ENCODE data around the gene RNF152.

RNF152 gene

DNA sequence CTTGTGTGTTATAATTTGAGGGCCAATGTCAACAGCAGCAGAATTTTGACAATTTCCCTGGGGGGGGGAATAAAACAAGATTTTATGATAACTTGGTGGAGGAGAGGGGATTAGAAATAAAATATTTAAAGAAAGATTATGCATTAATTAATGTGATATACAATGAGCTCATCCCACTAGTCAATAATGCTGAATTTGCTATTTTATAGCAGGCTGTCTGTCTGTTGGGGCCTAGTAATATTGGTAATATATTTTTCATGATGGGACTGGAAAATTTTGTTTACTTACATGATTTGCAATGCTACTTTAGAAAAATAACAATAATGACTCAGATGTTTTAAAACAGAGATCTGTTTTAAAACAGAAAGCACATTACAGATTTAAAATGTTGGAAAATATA lies 118.0 kb downstream of the RNF152 start:
- Histone ChIP-seq H3K27me3 (ENCODE audit: control insufficient read depth, low read length) (no peaks in the 10 kb centered on the region), H3K4me2 (ENCODE audit: low read length) (no peak overlapping the region), H3K36me3 (ENCODE audit: control insufficient read depth, low read length) (no peaks in the 10 kb centered on the region), H3K27ac (ENCODE audit: low read depth, low read length) (no peak overlapping the region), H3K4me1 (ENCODE audit: control insufficient read depth, low read length) (no peaks in the 10 kb centered on the region), H4K20me1 (ENCODE audit: control insufficient read depth, insufficient read depth, low read depth, low read length) (no peaks in the 10 kb centered on the region), H3K9me2 (replicated peaks; ENCODE audit: control insufficient read depth, low read length) (no peaks in the 10 kb centered on the region), H3K9me3 (ENCODE audit: control insufficient read depth, insufficient read depth, low read length) (no peaks in the 10 kb centered on the region), H3F3A (ENCODE audit: control insufficient read depth, insufficient read depth) (no peaks in the 10 kb centered on the region), H3K79me2 (ENCODE audit: control insufficient read depth, low read length) (no peaks in the 10 kb centered on the region), H3K4me3 (ENCODE audit: low read length) (no peak overlapping the region)
- no peak for TF ChIP-seq EZH2phosphoT487 (IDR thresholded peaks at IDR 0.05; ENCODE audit: borderline replicate concordance, low read length)
- TF ChIP-seq, protein P1, sequence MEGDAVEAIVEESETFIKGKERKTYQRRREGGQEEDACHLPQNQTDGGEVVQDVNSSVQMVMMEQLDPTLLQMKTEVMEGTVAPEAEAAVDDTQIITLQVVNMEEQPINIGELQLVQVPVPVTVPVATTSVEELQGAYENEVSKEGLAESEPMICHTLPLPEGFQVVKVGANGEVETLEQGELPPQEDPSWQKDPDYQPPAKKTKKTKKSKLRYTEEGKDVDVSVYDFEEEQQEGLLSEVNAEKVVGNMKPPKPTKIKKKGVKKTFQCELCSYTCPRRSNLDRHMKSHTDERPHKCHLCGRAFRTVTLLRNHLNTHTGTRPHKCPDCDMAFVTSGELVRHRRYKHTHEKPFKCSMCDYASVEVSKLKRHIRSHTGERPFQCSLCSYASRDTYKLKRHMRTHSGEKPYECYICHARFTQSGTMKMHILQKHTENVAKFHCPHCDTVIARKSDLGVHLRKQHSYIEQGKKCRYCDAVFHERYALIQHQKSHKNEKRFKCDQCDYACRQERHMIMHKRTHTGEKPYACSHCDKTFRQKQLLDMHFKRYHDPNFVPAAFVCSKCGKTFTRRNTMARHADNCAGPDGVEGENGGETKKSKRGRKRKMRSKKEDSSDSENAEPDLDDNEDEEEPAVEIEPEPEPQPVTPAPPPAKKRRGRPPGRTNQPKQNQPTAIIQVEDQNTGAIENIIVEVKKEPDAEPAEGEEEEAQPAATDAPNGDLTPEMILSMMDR (IDR thresholded peaks at IDR 0.05; ENCODE audit: low read depth, low read length, poor library complexity, severe bottlenecking) = no peak

DNA sequence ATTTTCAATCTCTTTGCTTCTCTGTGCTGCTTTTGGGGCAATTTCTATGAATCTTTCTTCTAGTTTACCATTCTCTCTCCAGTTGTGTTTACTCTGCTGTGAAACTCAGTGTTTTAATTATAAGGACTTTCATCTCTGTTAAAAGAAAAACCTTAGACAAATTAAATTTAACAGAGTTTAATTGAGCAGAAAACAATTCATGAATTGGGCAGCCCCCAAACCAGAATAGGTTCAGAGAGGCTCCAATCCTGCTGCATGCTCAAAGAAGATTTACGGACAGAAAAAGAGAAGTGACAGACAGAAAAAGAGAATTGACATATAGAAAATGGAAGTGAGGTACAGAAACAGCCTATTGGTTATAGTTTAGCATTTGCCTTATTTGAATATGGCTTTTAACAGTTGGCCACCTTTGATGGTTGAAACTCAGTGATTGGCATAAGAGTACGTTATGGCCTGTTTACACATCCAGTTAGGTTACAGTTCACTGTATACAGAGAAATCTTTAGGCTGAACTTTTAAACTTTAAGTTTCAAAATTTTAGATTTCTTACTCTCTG lies 120.4 kb downstream of the RNF152 start:
- Histone ChIP-seq H3K4me3 (ENCODE audit: low read length) (no peak overlapping the region), H3K27ac (ENCODE audit: low read depth, low read length) (no peak overlapping the region), H3K27me3 (ENCODE audit: control insufficient read depth, low read length) (no peaks in the 10 kb centered on the region), H4K20me1 (ENCODE audit: control insufficient read depth, insufficient read depth, low read depth, low read length) (no peaks in the 10 kb centered on the region), H3K9me3 (ENCODE audit: control insufficient read depth, insufficient read depth, low read length) (no peaks in the 10 kb centered on the region), H3K79me2 (ENCODE audit: control insufficient read depth, low read length) (no peaks in the 10 kb centered on the region), H3K9me2 (replicated peaks; ENCODE audit: control insufficient read depth, low read length) (no peaks in the 10 kb centered on the region), H3K4me1 (ENCODE audit: control insufficient read depth, low read length) (no peaks in the 10 kb centered on the region), H3K4me2 (ENCODE audit: low read length) (no peak overlapping the region), H3K36me3 (ENCODE audit: control insufficient read depth, low read length) (no peaks in the 10 kb centered on the region), H3F3A (ENCODE audit: control insufficient read depth, insufficient read depth) (no peaks in the 10 kb centered on the region)
- TF ChIP-seq, protein P1 (IDR thresholded peaks at IDR 0.05; ENCODE audit: low read depth, low read length, poor library complexity, severe bottlenecking) = no peak
- no peak for TF ChIP-seq EZH2phosphoT487 (IDR thresholded peaks at IDR 0.05; ENCODE audit: borderline replicate concordance, low read length)

DNA sequence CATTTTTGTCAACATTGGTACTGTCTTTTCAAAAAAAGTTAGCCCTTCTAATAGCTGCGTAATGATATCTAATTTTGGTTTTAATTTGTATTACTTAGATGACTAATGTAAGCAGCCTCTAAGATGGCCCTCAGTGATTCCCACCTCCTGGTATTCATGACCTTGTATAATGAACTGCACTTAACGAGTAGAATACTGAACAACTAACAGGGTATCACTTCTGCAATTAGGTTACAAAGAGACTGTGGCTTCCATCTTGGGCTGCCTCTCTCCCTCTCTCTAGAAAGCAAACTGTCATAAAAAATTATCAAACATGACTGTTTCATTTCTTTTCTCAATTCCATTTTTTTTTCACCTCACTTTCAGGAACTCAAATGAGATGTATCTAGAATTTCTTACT lies 120.9 kb downstream of the RNF152 start:
- Histone ChIP-seq H3K36me3 (ENCODE audit: control insufficient read depth, low read length) (no peaks in the 10 kb centered on the region), H3K9me3 (ENCODE audit: control insufficient read depth, insufficient read depth, low read length) (no peaks in the 10 kb centered on the region), H4K20me1 (ENCODE audit: control insufficient read depth, insufficient read depth, low read depth, low read length) (no peaks in the 10 kb centered on the region), H3K27ac (ENCODE audit: low read depth, low read length) (no peak overlapping the region), H3K9me2 (replicated peaks; ENCODE audit: control insufficient read depth, low read length) (no peaks in the 10 kb centered on the region), H3K4me3 (ENCODE audit: low read length) (no peak overlapping the region), H3F3A (ENCODE audit: control insufficient read depth, insufficient read depth) (no peaks in the 10 kb centered on the region), H3K4me2 (ENCODE audit: low read length) (no peak overlapping the region), H3K79me2 (ENCODE audit: control insufficient read depth, low read length) (no peaks in the 10 kb centered on the region), H3K4me1 (ENCODE audit: control insufficient read depth, low read length) (no peaks in the 10 kb centered on the region), H3K27me3 (ENCODE audit: control insufficient read depth, low read length) (no peaks in the 10 kb centered on the region)
- TF ChIP-seq, protein P1 (IDR thresholded peaks at IDR 0.05; ENCODE audit: low read depth, low read length, poor library complexity, severe bottlenecking) = no peak
- no peak for TF ChIP-seq EZH2phosphoT487 (IDR thresholded peaks at IDR 0.05; ENCODE audit: borderline replicate concordance, low read length)

Measured in DOHH2 (cell line).